Stimulated activated CD4-positive, alpha-beta T cell treated with anti-CD3 and anti-CD28 coated beads, Interleukin-15, amount 100 ng/mL, for 1 hour (primary cell): ENCODE data around the gene OSTN.
"Not testable (repeated sequence)": the region's sequence is repeated elsewhere in the genome, so short reads cannot be mapped to it uniquely, and the experiment has no call there.

Source experiments
- DNase-seq, 2 donors: peaks; one replicate each; pipeline ENCODE4 v3.0.0-alpha.2; 2020; ENCODE audit warnings: low read depth in 1 of 2, low spot score in 1 of 2

The OSTN gene

DNA sequence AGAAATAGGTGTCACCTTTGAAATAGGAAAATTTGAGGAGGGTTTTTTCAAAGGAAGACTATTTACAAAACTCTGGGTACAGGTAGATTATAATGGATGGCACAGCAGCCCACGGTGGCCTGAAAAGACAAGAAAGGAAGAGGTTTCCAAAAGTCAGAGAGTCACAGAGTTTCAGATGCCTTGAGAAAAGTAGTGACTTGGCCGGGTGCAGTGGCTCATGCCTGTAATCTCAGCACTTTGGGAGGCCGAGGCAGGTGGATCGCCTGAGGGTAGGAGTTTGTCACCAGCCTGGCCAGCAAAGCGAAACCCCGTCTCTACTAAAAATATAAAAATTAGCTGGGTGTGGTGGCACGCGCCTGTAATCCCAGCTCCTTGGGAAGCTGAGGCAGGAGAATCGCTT is 35.2 kb downstream of the OSTN start:
- no peak for DNase-seq

DNA sequence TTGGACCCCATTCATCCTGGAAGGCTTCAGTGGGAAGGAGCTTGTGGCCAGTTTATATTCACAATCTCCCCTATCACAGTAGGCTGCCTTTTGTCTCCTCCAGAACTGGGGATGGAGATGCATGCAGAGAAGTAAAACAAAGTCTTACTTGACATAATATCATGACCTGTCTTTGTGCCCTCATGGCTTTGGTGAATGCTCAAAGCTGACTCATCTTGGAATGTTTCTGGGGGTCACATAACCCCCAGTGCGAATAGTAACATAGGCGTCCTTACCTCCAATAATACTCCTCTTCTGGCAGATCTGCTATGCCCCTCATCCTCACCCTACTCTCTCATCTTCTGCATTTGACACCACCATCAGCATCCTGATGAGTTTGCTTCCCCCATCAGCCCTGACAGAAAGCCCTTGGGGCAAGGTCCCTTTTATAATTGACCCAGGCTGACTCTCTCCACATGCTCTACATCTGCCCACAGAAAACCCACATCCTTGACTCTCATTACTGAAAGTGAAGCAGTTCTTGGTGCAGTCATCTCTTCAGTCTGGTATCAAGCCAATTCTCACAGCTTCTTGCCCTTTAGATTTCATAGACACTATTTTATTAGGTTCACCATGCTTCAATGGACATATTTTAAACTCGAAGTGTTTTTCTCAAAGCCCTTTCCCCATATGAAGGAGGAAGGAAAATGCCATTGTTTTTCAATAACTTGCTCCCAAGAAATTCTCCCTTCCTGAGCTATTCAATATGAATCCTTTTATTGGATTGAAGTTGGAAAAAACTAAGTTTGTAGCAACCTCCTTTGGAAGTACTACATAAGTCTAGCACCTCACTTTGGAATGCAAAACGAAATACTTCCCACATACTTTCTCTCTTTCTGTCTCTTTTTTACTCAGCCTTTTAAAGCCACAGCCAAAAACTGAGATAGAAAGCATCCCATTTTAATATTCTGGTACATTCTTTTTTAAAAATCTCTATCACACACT is 36.6 kb downstream of the OSTN start:
- no peak for DNase-seq

- DNase-seq = no peak
Observed at GRCh38 chr3:191236646-191237045, 37.6 kb downstream of the OSTN start.

GRCh38 chr3:191237047-191237882 is 38.2 kb downstream of the OSTN start:
- DNase-seq = no peak

DNA sequence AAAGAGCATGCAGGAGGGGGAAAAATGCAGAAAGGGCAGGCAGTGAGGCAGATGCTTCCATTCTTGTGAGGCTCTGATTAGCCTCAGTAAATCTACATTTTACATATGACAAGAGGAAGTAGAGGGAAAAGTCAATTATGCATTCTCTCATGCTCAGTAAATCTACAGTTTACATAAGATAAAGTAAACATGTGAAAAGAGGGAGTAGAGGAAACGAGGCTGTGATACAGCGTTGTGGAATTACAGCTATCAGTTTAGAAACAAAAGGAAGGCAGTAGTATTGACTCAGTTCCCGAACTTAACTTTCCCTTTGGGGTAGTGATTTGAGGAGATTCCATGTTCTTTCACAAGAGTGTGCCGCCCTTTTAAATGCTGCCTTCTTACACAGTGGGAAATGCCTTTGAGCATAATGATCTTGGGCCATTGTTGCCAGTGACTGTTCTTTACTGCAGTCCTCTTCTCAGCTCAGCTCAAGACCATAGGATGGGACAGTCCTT is 39.3 kb downstream of the OSTN start:
- DNase-seq = no peak

- no peak for DNase-seq
Observed at GRCh38 chr3:191239407-191240031, 40.5 kb downstream of the OSTN start.

DNA sequence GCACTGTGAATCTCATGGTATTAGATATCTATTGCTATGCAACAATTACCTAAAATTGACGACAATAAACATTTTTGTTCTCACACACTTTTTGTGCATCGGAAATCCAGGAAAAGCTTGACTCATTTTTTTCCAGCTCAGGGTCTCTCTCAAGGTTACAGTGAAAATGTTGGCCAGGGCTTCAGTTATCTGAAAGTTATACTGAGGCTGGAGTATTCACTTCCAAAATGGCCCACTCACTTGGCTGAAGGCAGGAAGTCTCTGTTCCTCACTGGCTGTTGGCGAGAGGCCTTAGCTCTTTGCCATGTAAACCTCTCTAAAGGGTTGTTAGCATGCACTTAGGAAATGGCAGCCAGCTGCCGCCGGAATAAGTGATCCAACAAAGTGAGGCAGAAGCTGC is 41.4 kb downstream of the OSTN start:
- no peak for DNase-seq

DNA sequence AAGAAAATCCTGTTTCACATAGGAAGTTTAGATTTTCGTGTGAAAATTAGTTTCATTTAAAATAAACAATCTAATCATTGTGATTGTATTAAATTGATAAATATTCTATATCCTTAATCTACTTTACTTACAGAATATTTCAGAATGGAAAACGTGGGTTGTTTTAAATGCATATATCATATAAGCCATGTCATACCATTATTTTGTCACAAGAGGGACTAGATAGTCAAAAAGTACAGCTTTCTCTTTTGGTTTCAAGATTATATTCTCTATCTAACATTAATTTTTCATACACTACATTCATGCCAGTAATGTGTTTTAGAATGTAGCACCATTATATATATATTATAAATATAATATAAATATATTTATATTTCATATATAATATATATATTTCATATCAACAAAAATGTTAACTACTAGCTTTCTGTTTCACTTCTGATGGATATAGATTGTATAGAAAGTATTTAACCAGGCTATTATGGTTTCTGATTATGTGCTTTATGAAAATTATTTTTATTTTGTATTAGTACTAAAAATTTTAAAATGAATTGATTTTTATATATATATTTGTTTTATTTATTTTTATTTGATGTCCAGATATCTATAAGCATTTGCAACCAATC is 45.3 kb downstream of the OSTN start:
- DNase-seq = no peak

- DNase-seq = not testable (repeated sequence)
Observed at GRCh38 chr3:191246034-191246433, 47.0 kb downstream of the OSTN start.

- no peak for DNase-seq
Observed at GRCh38 chr3:191246630-191247029, 47.6 kb downstream of the OSTN start.

DNA sequence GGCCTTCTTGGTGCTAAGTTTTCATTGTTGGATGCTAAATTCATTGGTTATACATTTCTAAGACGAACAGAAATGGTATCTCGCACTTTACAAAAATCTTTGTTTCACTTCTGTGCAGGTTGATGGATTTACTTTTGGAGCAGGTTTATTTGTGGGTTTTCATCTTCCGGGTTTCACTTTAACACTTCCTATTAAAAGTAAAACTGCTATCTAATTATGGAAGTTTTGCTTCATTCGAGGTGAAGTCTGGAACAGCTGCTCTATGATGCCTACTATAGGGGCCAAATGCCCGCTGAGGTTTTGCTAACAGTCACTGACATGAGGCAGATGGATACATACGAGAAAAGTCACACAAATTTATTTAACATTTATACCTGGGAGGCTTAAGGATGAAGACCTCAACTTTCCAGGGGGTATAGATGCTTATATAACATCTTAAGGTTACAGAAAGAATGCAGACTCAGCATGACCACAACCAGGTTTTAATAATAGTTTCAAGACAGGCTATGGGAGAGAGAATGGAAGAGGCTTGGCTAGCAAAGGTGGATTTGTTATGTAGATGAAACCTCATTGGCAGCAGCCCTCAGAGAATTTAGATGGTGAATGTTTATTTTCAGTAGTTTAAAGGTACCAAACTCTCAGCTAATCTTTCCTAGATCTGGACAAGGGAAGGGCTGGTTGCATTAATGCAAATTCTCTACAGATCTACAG is 54.2 kb downstream of the OSTN start:
- DNase-seq = no peak

GRCh38 chr3:191254098-191254873 is 55.2 kb downstream of the OSTN start:
- DNase-seq = no peak

GRCh38 chr3:191255156-191255555 is 56.1 kb downstream of the OSTN start:
- no peak for DNase-seq

- no peak for DNase-seq
Observed at GRCh38 chr3:191256405-191256804, 57.4 kb downstream of the OSTN start.

DNA sequence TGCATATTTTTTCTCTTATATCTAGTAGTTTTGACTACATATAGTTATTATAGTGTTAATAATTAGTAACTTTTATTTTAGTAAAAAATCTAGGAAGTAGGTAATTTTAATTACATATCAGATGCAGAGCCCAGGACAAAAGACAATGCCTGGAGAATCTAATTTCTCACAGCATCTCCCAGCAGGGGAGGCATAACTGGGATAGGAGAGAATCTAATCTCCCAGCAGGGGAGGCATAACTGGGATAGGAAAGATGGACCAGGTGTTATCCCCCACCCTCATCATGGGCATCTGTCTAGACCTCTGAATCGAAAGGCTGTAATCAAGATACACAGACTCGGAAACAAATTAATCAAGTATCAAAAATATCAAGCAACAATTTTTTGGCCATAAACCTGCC is 58.2 kb downstream of the OSTN start:
- DNase-seq = no peak

- no peak for DNase-seq
Observed at GRCh38 chr3:191259486-191259885, 60.4 kb downstream of the OSTN start.

- DNase-seq = no peak
Observed at GRCh38 chr3:191260431-191261303, 61.6 kb downstream of the OSTN start.

- no peak for DNase-seq
Observed at GRCh38 chr3:191261304-191261638, 62.2 kb downstream of the OSTN start.

DNA sequence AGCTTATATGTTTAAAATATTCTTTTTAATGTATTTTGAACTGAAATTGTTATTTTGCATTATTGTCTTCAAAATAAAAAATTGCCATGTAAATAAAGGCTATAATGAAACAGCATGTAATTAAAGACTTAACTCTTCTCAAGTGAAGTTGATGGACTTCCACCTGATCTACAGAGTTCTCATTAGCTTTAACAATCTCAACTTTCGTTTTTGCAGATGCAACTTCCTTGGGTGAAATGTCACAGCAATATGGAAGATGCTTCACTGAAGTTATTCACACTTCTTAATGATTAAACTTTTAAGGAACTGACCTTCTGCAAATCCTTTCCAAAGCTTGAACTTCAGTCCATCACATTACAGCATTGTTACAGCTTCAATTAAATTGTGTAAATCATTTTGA is 63.6 kb downstream of the OSTN start:
- DNase-seq = no peak
